Activated naive CD8-positive, alpha-beta T cell treated with anti-CD3 and anti-CD28 coated beads, Interleukin-2, amount 50 U/mL, for 24 hours (primary cell): ENCODE measurements around the gene KIAA0753.
"Not testable (repeated sequence)": the region's sequence is repeated elsewhere in the genome, so short reads cannot be mapped to it uniquely, and the experiment has no call there.

Source experiments
- ATAC-seq: fragments of 150-1000 bp; cut with Tn5 transposase; one replicate; pipeline ENCODE4 v1.10.0; 2021
- DNase-seq: peaks from one replicate; pipeline ENCODE4 v3.0.0; 2021
- H3K27ac Mint-ChIP-seq: one replicate; pipeline ENCODE4 v1.8.0; 2021; ENCODE audit warnings: mild to moderate bottlenecking, mixed read lengths
- H3K27me3 Mint-ChIP-seq: one replicate; pipeline ENCODE4 v1.8.0; 2021; ENCODE audit warnings: mixed read lengths
- H3K36me3 Mint-ChIP-seq: one replicate; pipeline ENCODE4 v1.8.0; 2021; ENCODE audit warnings: low read depth, mixed read lengths
- H3K4me1 Mint-ChIP-seq: one replicate; pipeline ENCODE4 v1.8.0; 2021; ENCODE audit warnings: mixed read lengths
- H3K4me3 Mint-ChIP-seq: one replicate; pipeline ENCODE4 v1.8.0; 2021; ENCODE audit warnings: mild to moderate bottlenecking, moderate library complexity, mixed read lengths
- H3K9me3 Mint-ChIP-seq: one replicate; pipeline ENCODE4 v1.8.0; 2021; ENCODE audit warnings: mixed read lengths

The KIAA0753 gene

DNA sequence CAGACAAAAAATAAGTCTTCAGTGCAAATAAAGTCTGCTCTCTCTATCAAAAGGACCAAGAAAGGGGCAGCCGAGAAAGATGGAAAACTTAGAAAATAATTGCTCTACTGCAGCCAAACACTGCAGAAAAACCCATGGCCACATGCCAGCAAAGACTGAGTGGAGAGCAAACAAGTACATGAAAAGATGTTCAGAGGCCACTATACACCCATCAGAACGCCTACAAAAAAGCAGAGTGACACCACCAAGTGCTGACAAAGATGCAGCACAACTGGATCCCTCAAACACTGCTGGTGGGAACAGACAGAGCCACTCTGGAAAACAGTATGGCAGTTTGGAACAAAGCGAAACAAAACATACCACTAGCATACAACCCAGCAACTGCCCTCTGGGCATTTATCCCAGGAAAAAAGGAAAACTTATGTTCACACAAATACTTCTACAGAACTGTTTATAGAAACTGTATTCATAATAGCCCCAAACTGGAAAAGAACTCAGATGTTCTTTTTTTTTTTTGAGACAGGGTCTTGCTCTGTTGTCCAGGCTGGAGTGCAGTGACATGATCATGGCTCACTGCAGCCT is 36.7 kb downstream of the KIAA0753 start:
- Mint-ChIP-seq H3K9me3 (no peaks in the 10 kb centered on the region), H3K4me3 (no peak overlapping the region), H3K27ac (no peak overlapping the region), H3K27me3 (no peaks in the 10 kb centered on the region), H3K4me1 (no peaks in the 10 kb centered on the region), H3K36me3 (peaks cover 26% of the 10 kb centered on the region)
- no peak for ATAC-seq
- no peak for DNase-seq

DNA sequence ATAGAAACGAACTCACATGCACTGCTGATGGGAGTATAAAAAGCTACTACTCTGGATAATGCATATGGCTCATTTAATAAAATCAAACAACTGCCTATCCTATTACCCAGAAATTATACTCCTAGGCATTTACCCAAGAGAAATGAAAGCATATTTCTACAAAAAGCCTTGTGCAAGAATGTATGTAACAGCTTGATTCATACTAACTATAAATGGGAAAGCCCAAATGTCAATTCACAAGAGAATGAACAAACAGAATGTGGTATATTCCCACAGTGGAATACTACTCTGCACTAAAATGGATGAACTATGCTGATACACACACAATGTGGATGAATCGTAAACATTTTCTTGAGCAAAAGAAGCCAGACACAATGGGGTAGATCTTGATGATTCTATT is 38.4 kb downstream of the KIAA0753 start:
- H3K4me3 Mint-ChIP-seq: no peak overlapping the region
- H3K27me3 Mint-ChIP-seq: no peaks in the 10 kb centered on the region
- ATAC-seq: no peak
- no peaks in the 10 kb centered on the region for H3K9me3 Mint-ChIP-seq
- peaks cover 26% of the 10 kb centered on the region for H3K36me3 Mint-ChIP-seq
- no peak for DNase-seq
- no peak overlapping the region for H3K27ac Mint-ChIP-seq
- H3K4me1 Mint-ChIP-seq: no peaks in the 10 kb centered on the region

DNA sequence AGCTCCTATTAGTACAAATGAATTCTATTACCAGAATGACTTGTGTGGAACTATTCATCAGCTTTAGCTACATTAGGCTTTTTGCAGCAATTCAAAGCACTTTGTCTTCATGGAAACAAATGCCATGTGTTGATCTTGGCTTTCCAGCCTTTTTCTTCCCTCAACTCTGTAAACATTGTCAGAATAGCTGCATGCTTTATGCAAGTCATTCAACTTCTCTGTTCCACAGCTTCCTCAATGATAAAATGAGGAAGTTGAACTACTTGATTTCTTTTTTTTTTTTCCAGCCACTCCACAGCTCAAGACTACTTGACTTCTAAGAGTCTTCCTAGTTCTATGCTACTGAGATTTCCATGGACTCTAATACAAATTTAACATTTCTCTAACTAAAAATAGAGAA is 41.1 kb downstream of the KIAA0753 start:
- no peak overlapping the region for H3K4me3 Mint-ChIP-seq
- DNase-seq: no peak
- H3K4me1 Mint-ChIP-seq: no peaks in the 10 kb centered on the region
- H3K27me3 Mint-ChIP-seq: no peaks in the 10 kb centered on the region
- no peak overlapping the region for H3K27ac Mint-ChIP-seq
- H3K9me3 Mint-ChIP-seq: no peaks in the 10 kb centered on the region
- peaks cover 30% of the 10 kb centered on the region for H3K36me3 Mint-ChIP-seq
- no peak for ATAC-seq

DNA sequence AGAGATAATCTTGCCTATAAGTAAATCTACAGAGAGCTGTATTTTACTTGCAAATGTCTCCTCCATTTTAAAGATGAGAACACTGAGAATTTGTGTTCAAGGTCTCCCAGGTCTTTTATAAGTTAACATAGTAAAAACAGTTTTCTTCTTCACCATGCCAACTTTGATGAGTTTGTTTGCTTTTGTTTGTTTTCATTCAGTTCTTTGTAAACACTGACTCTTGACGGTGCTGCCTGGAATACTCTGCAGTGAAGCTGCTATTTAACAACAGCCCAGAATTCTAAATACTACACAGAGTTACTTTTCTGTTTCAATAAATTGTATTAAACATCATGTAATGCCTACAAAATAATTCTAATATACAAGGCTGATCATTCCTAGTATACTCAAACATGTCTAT is 42.8 kb downstream of the KIAA0753 start:
- Mint-ChIP-seq H3K9me3 (no peaks in the 10 kb centered on the region), H3K4me1 (no peaks in the 10 kb centered on the region), H3K27ac (no peak overlapping the region), H3K4me3 (no peak overlapping the region), H3K27me3 (no peaks in the 10 kb centered on the region), H3K36me3 (peaks cover 37% of the 10 kb centered on the region)
- ATAC-seq: no peak
- no peak for DNase-seq

DNA sequence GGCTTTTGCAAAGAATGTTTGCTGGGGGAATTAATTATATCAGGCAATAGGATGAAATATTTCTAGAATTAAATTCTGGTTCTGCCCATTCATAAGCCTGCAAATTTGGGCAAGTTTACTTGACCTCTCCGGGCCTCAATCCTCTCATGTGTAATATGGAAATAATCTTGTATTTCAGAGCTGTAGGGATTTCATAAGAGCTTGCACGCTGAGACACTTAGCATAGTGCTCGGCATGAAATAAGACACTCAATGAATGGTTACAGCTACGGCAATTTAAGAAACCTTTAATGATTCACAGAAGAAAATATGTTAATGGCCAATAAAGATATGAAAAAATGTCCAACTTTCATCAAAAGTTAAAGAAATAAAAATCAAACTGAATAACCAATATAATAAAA is 43.6 kb downstream of the KIAA0753 start:
- ATAC-seq (no peak), DNase-seq (no peak)
- Mint-ChIP-seq H3K27me3 (no peaks in the 10 kb centered on the region), H3K36me3 (peaks cover 44% of the 10 kb centered on the region), H3K4me3 (no peak overlapping the region), H3K9me3 (no peaks in the 10 kb centered on the region), H3K27ac (no peak overlapping the region), H3K4me1 (peaks cover 6% of the 10 kb centered on the region)

DNA sequence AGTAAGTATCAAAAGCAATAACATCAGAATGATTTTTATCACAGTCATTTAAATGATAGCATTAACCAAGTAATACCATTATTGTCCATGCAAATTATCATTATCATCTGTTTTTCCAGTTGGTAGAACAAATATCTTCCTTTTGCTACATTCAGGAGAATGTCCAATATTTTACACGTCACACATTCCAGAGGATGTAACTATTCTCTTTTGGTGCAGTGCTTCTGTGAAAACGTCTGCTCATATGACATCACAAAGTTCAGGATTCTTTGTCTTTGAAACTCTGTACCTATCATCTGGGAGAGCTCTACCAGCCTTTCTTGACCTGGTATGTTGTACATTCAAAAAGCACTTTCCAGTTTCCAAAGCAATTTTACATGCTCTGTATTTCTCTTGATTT is 44.0 kb downstream of the KIAA0753 start:
- Mint-ChIP-seq H3K4me3 (no peak overlapping the region), H3K4me1 (peaks cover 7% of the 10 kb centered on the region), H3K27me3 (no peaks in the 10 kb centered on the region), H3K27ac (no peak overlapping the region), H3K9me3 (no peaks in the 10 kb centered on the region), H3K36me3 (peaks cover 48% of the 10 kb centered on the region)
- ATAC-seq (no peak), DNase-seq (no peak)

DNA sequence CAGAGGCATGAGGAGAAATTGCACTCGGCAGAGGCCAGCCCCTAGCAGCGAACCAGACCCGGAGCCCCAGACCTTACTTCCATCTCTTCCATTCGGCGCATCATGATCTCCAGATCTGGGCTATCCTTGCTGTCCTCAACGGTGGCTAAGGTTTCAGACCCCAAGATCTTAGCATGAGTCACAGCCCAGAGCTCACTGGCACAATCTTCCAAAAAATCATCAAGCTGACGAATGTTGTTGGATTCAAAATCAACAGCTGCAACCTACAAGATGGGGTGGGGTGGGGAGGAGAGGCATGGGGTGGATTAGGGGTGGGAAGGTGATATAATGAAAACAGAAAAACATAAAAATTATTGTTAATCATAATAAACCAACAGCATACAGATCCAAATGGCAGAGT is 44.4 kb downstream of the KIAA0753 start:
- Mint-ChIP-seq H3K4me1 (peaks cover 7% of the 10 kb centered on the region), H3K4me3 (no peak overlapping the region), H3K9me3 (no peaks in the 10 kb centered on the region), H3K27me3 (no peaks in the 10 kb centered on the region), H3K27ac (no peak overlapping the region), H3K36me3 (peaks cover 46% of the 10 kb centered on the region)
- ATAC-seq (no peak), DNase-seq (no peak)

DNA sequence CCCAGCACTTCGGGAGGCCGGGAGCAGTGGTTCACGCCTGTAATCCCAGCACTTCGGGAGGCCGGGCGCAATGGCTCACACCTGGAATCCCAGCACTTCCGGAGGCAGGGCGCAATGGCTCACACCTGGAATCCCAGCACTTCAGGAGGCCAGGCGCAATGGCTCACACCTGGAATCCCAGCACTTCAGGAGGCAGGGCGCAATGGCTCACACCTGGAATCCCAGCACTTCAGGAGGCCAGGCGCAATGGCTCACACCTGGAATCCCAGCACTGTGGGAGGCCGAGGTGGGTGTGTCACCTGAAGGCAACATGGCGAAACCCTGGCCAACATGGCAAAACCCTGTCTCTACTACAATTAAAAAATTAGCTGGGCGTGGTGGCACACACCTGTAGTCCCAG is 47.1 kb downstream of the KIAA0753 start:
- H3K27me3 Mint-ChIP-seq, H3K4me3 Mint-ChIP-seq, H3K4me1 Mint-ChIP-seq, H3K27ac Mint-ChIP-seq, DNase-seq, ATAC-seq, H3K9me3 Mint-ChIP-seq: not testable (repeated sequence)
- H3K36me3 Mint-ChIP-seq: peaks cover 55% of the 10 kb centered on the region

DNA sequence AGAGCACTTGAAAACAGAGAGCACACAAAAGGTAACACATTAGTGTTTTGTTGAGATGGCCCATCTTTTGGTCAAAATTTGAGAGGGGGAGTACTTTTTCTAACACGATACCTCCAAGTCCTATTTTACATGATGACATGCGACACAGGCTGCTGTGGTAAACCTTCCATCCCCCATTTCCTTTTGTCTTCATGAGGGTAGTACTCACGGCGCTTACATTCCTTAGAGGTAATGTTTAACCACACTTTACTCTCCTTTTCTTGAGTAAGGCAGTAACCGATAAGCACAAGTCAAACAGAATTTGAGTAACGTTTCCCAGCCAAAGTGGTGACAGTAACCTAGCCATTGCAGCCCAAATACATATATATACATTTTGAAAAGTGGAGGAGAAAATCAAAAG is 48.3 kb downstream of the KIAA0753 start:
- no peak overlapping the region for H3K27ac Mint-ChIP-seq
- DNase-seq (no peak), ATAC-seq (no peak)
- H3K4me1 Mint-ChIP-seq: peaks cover 7% of the 10 kb centered on the region
- no peak overlapping the region for H3K4me3 Mint-ChIP-seq
- H3K36me3 Mint-ChIP-seq: peaks cover 64% of the 10 kb centered on the region
- H3K9me3 Mint-ChIP-seq: no peaks in the 10 kb centered on the region
- H3K27me3 Mint-ChIP-seq: no peaks in the 10 kb centered on the region

DNA sequence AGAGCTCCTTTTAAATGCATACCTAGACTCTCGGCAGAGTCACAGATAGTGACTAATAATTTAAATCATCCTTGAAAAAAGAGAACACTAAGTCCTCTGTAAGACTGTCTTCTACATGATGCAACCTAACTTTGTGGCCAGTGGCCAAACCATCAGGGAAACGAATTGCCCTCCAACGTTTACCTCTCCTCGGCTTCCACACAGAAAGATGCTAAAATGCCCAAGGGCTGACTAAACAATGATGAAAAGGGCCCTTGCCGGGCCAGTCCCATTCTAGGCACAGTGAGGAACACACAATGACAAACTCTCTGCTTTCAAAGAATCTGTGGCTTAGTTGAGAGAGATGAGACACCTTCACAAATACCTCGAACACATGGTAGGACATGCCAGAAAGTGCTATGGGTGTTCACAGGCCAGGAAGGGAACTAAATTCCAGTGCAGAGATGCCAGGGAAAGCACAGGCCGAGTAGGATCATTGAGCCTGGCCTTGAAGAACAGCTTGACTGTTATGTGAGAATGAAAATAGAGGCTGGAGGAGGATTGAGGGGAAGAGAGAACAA is 48.8 kb downstream of the KIAA0753 start:
- peaks cover 7% of the 10 kb centered on the region for H3K4me1 Mint-ChIP-seq
- no peak overlapping the region for H3K4me3 Mint-ChIP-seq
- ATAC-seq: no peak
- no peaks in the 10 kb centered on the region for H3K9me3 Mint-ChIP-seq
- no peak overlapping the region for H3K27ac Mint-ChIP-seq
- peaks cover 62% of the 10 kb centered on the region for H3K36me3 Mint-ChIP-seq
- H3K27me3 Mint-ChIP-seq: no peaks in the 10 kb centered on the region
- DNase-seq: no peak

DNA sequence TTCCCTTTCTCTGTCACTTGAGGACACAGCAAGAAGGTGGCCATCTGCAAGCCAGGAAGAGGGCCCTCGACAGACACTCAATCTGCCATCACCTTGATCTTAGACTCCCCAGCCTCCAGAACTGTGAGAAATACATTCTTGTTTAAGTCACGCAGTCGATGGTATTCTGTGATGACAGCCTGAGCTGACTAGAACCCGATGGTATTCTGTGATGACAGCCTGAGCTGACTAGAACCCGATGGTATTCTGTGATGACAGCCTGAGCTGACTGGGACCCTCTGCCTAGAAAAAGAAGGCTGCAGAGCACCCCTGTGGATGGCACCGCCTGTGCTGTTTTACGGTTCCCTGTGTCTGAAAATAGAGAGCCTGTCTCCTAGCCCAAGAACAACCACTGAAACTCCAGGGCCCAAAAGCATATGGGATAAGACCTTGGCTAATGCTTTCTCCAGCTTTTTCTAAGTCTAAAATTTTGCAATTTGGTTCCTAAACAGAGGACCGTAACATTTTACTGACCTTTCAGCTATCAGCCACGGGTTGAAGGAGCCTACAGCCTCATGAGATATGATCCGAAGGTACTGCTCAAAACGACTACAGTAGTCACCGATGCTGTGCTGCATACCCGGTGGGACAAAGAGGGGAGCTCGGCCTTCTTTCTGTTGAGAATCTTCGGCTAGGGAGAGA is 51.1 kb downstream of the KIAA0753 start:
- Mint-ChIP-seq H3K4me3 (no peak overlapping the region), H3K4me1 (peaks cover 7% of the 10 kb centered on the region), H3K9me3 (no peaks in the 10 kb centered on the region), H3K27me3 (no peaks in the 10 kb centered on the region), H3K36me3 (peaks cover 68% of the 10 kb centered on the region), H3K27ac (no peak overlapping the region)
- no peak for DNase-seq
- no peak for ATAC-seq

DNA sequence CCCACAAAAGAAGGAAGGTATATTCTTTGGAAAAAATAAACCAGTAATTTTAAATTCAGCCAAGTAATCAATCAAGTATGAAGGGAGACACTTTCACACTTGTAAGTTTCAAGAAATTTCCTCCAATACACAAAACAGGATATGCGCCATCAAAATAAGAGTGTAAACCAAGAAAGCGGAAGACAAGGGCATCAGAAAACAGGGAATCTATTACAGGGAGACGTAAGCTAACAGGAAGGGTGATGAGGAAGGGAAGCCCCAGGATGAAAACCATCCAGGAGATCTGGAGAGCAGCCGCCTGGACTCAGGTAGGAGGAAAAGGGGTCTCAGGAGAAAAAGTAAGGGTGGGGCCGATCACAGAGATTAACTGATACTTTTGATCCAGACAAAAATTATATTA is 52.3 kb downstream of the KIAA0753 start:
- no peak overlapping the region for H3K27ac Mint-ChIP-seq
- no peaks in the 10 kb centered on the region for H3K9me3 Mint-ChIP-seq
- H3K27me3 Mint-ChIP-seq: no peaks in the 10 kb centered on the region
- DNase-seq (no peak), ATAC-seq (no peak)
- H3K36me3 Mint-ChIP-seq: peaks cover 74% of the 10 kb centered on the region
- no peak overlapping the region for H3K4me3 Mint-ChIP-seq
- H3K4me1 Mint-ChIP-seq: peaks cover 7% of the 10 kb centered on the region

DNA sequence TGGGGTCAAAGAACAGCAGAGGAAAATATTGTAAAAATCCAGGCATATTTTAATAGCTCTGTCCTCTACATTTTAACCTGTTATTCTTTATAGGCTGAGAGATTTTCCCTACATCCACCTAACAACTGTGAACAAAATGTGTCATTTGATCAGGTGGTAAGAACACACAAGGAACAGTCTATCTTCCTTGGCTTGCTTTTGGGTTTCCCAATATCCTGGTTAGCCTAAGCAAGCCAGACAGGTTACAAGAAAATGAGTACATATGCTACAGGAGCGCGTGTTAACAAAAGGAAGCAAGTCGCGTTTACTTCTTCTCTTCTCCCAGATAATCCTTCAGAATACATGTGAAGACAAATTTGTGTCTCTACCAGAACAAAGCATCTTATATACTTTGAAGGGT is 53.2 kb downstream of the KIAA0753 start:
- no peak for DNase-seq
- Mint-ChIP-seq H3K27me3 (no peaks in the 10 kb centered on the region), H3K36me3 (peaks cover 71% of the 10 kb centered on the region), H3K4me3 (no peak overlapping the region), H3K9me3 (no peaks in the 10 kb centered on the region), H3K4me1 (peaks cover 4% of the 10 kb centered on the region), H3K27ac (no peak overlapping the region)
- ATAC-seq: no peak

DNA sequence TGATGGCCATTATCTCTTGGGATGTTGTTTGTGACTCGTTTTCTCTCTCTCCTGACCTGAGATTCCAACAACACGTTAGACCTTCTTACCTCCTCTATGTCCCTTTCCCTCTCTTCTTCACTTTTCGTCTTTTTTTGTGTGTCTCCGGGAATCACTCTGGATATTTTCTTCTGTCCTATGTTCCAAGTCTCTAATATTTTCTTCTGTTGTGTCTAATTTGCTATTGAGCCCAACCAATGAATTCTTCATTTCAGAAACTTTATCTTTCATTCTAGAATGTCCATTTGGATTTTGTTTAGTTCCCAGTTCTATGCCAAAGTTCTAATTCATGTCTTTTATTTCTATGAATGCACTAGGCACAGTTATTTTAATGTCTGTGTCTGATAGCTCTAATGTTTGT is 57.1 kb downstream of the KIAA0753 start:
- Mint-ChIP-seq H3K27ac (no peak overlapping the region), H3K9me3 (no peaks in the 10 kb centered on the region), H3K27me3 (no peaks in the 10 kb centered on the region), H3K36me3 (peaks cover 53% of the 10 kb centered on the region), H3K4me3 (no peak overlapping the region), H3K4me1 (no peaks in the 10 kb centered on the region)
- ATAC-seq (no peak), DNase-seq (no peak)

DNA sequence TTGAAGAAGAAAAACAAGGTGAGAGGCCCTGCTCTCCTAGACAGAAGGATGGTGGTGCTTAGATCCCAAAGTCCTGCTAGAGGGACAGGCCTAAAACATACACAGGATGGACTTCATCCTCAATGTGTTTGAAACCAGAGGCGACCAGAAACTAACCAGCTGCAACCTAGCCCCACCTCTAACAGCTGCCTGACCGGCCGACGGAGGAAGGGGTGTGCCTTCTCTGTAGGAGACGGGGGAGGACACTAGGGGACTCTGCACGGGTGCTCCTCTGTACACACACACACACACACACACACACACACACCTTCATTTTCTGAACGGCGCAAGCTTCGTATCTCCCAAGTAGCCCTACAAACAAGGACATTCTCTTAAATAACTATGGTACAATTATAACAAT is 59.9 kb downstream of the KIAA0753 start:
- ATAC-seq (no peak), DNase-seq (no peak)
- Mint-ChIP-seq H3K27ac (no peak overlapping the region), H3K36me3 (peaks cover 43% of the 10 kb centered on the region), H3K4me3 (no peak overlapping the region), H3K9me3 (no peaks in the 10 kb centered on the region), H3K4me1 (peaks cover 10% of the 10 kb centered on the region), H3K27me3 (no peaks in the 10 kb centered on the region)
